ENCODE measurements around the gene STING1.

STING1 gene

GRCh38 chr5:139458580-139459407 lies 23.8 kb downstream of the STING1 start:
- H3K4me3 ChIP-seq (ENCODE audit: low read depth, low read length) = no peak overlapping the region
- DNase-seq (ENCODE audit: low read depth) = no peak
- TF ChIP-seq CTCF (IDR thresholded peaks at IDR 0.05; ENCODE audit: control insufficient read depth, extremely low read depth, insufficient read depth) = no peak

DNA sequence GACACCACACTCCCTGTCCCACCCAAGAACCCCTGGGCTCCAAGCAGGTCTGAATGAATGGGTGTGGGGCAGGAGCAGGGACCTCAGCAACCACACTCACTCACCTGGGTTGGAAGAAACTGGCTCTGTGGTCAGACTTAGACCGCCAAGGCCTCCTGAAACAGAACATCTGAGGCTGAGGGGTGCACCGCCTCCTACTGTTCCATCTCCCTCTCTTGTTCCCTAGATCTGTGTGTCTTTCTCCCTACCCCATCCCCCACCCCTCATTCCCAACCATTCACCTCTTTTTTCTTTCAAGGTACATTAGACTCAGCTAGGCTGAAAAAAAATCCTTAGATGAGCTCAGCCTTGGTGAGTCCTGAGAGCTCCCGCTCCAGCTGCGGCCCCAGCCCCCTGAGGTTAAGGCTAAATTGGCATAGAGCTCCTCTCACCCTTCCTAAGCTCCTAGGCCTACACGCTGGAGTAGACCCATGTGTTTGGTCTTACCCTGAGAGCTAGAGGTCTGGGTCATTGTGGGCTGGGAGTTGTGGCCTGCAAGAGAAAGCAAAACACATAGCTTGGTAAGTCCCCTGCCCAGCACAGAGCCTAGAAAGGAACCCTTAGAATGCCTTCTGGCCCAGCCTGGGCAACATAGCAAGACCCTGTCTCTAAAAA lies 24.8 kb downstream of the STING1 start:
- no peak for TF ChIP-seq CTCF (IDR thresholded peaks at IDR 0.05; ENCODE audit: control insufficient read depth, extremely low read depth, insufficient read depth)
- no peak for DNase-seq (ENCODE audit: low read depth)
- H3K4me3 ChIP-seq (ENCODE audit: low read depth, low read length) = no peak overlapping the region

DNA sequence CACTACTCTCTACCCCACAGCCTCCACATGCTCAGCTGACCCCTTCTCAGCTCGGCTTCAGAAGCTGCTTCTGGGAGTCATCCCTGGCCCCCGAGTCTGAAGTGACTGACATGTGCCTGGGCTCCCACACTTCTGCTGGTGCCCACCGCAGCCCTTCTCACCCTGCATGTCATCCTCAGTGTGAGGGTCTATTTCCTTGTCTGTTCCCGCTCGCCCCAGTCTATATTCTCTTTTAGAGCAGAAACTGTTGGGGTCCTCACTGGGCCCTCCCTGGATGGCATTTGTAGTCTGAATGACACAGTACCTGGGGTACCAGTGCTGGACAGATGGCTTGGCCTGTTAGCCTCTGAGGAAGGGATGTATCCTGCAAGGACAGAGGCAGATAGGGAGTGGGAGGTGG lies 25.3 kb downstream of the STING1 start:
- no peak for DNase-seq (ENCODE audit: low read depth)
- no peak overlapping the region for H3K4me3 ChIP-seq (ENCODE audit: low read depth, low read length)
- TF ChIP-seq CTCF (IDR thresholded peaks at IDR 0.05; ENCODE audit: control insufficient read depth, extremely low read depth, insufficient read depth) = no peak

GRCh38 chr5:139456776-139457175 lies 25.8 kb downstream of the STING1 start:
- TF ChIP-seq CTCF (IDR thresholded peaks at IDR 0.05; ENCODE audit: control insufficient read depth, extremely low read depth, insufficient read depth) = no peak
- H3K4me3 ChIP-seq (ENCODE audit: low read depth, low read length) = no peak overlapping the region
- no peak for DNase-seq (ENCODE audit: low read depth)

DNA sequence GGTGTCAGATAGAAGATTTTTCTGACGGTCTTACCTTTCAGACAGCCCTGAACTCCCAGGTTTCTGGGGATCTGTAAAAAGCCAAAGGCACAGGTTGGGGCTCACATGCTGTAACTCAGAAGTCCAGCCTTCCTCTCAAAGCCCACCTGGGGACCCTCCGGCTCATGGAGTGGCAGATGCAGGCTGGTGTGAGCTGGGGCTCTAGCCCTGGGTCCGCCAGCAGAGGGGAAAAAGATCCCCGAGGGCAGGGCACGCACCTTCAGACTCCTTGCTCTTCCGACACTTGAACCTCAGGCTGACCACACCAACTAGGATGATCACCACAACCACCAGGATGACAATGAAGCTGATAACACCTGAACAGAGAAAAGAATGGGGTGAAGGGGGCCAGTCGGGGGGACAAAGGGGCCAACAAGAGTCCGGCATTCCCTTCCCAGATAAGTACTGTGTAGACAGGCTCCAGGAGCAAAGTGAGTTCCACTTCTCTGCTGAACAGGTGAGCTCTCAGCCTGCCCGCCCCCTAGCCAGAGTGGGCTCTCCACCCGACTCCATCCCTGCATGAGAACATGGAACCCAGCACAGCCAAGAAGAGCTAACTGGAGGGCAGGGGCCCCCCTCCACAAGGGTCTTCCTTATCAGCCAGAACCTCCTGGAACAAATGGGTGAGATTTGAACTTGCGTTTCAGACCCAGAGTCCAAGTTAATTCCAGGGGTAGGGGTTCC lies 27.8 kb downstream of the STING1 start:
- TF ChIP-seq CTCF (IDR thresholded peaks at IDR 0.05; ENCODE audit: control insufficient read depth, extremely low read depth, insufficient read depth) = no peak
- DNase-seq (ENCODE audit: low read depth) = no peak
- no peak overlapping the region for H3K4me3 ChIP-seq (ENCODE audit: low read depth, low read length)

- no peak for DNase-seq (ENCODE audit: low read depth)
- no peak for TF ChIP-seq CTCF (IDR thresholded peaks at IDR 0.05; ENCODE audit: control insufficient read depth, extremely low read depth, insufficient read depth)
- H3K4me3 ChIP-seq (ENCODE audit: low read depth, low read length) = no peak overlapping the region
These were observed 28.6 kb downstream of the STING1 start for GRCh38 chr5:139453683-139454567.

All from LNCaP clone FGC (cell line).